SK-N-SH treated with all-trans-retinoic acid at 6 μM for 48 hours (cell line): ENCODE measurements around the gene FAM163A.

ENCODE experiments used
- ATAC-seq: fragments of 200-7000 bp; cut with Tn5 transposase; 3 replicates; pipeline ENCODE4 v1.9.1; 2020; ENCODE audit warnings: mild to moderate bottlenecking, moderate library complexity
- ARNTL ChIP-seq: fragments of 450-650 bp; formaldehyde crosslinking; IDR thresholded peaks from 2 replicates; pipeline ENCODE4 v1.5.0; 2020; ENCODE audit warnings: low read depth, mild to moderate bottlenecking, moderate library complexity, borderline replicate concordance
- BACH2 ChIP-seq: fragments of 250-450 bp; sonication (Bioruptor Pico); IDR thresholded peaks from 2 replicates; pipeline ENCODE4 v1.9.0; 2021; ENCODE audit warnings: mild to moderate bottlenecking, borderline replicate concordance
- CREB5 ChIP-seq: fragments of 250-450 bp; sonication (Bioruptor Pico); IDR thresholded peaks from 2 replicates; pipeline ENCODE4 v1.5.1; 2020; ENCODE audit warnings: low read depth, mild to moderate bottlenecking, moderate library complexity
- CSDC2 ChIP-seq: fragments of 250-450 bp; sonication (Bioruptor Pico); IDR thresholded peaks from 2 replicates; pipeline ENCODE4 v1.5.0; 2020; ENCODE audit warnings: mild to moderate bottlenecking, moderate library complexity
- CSRNP3 ChIP-seq: fragments of 250-450 bp; sonication (Bioruptor Pico); IDR thresholded peaks from 2 replicates; pipeline ENCODE4 v1.5.1; 2021; ENCODE audit warnings: mild to moderate bottlenecking, moderate library complexity
- ESRRG ChIP-seq: fragments of 250-450 bp; sonication (Bioruptor Pico); IDR thresholded peaks from 2 replicates; pipeline ENCODE4 v1.6.1; 2021; ENCODE audit warnings: mild to moderate bottlenecking
- GLIS3 ChIP-seq: fragments of 250-450 bp; sonication (Bioruptor Pico); IDR thresholded peaks from 2 replicates; pipeline ENCODE4 v1.5.0; 2020; ENCODE audit warnings: mild to moderate bottlenecking, moderate library complexity
- ISL1 ChIP-seq: fragments of 250-450 bp; sonication (Bioruptor Pico); IDR thresholded peaks from 2 replicates; pipeline ENCODE4 v2.1.2; 2022; ENCODE audit warnings: mild to moderate bottlenecking, moderate library complexity
- OSR1 ChIP-seq: fragments of 250-450 bp; sonication (Bioruptor Pico); IDR thresholded peaks from 2 replicates; pipeline ENCODE4 v1.8.0; 2022; ENCODE audit warnings: moderate library complexity, mild to moderate bottlenecking, inconsistent platforms
- PPARA ChIP-seq: fragments of 250-450 bp; sonication (Bioruptor Pico); IDR thresholded peaks from 2 replicates; pipeline ENCODE4 v1.5.0; 2020; ENCODE audit warnings: mild to moderate bottlenecking, borderline replicate concordance
- RARB ChIP-seq: fragments of 250-450 bp; sonication (Bioruptor Pico); IDR thresholded peaks from 2 replicates; pipeline ENCODE4 v1.8.0; 2021; ENCODE audit warnings: mild to moderate bottlenecking, moderate library complexity
- SNAI2 ChIP-seq: fragments of 250-450 bp; sonication (Bioruptor Pico); IDR thresholded peaks from 2 replicates; pipeline ENCODE4 v1.5.0; 2020; ENCODE audit warnings: mild to moderate bottlenecking, moderate library complexity
- TCF4 ChIP-seq: fragments of 250-450 bp; sonication (Bioruptor Pico); IDR thresholded peaks from 2 replicates; pipeline ENCODE4 v1.8.0; 2021; ENCODE audit warnings: mild to moderate bottlenecking, moderate library complexity, borderline replicate concordance
- TOX ChIP-seq: fragments of 250-450 bp; sonication (Bioruptor Pico); IDR thresholded peaks from 2 replicates; pipeline ENCODE4 v1.8.0; 2021; ENCODE audit warnings: mild to moderate bottlenecking, moderate library complexity, borderline replicate concordance
- TSHZ2 ChIP-seq: fragments of 250-450 bp; sonication (Bioruptor Pico); IDR thresholded peaks from 2 replicates; pipeline ENCODE4 v1.5.0; 2020; ENCODE audit warnings: mild to moderate bottlenecking, moderate library complexity
- ZC3H10 ChIP-seq: fragments of 250-450 bp; sonication (Bioruptor Pico); IDR thresholded peaks from 2 replicates; pipeline ENCODE4 v1.5.1; 2021; ENCODE audit warnings: mild to moderate bottlenecking, moderate library complexity
- ZFP30 ChIP-seq: fragments of 450-650 bp; formaldehyde crosslinking; IDR thresholded peaks from 2 replicates; pipeline ENCODE4 v1.5.0; 2022; ENCODE audit warnings: mild to moderate bottlenecking, moderate library complexity
- ZNF565 ChIP-seq: fragments of 450-650 bp; formaldehyde crosslinking; conservative IDR thresholded peaks from 2 replicates; pipeline ENCODE4 v1.5.0; 2020; ENCODE audit warnings: low read depth, mild to moderate bottlenecking, moderate library complexity
- ZNF70 ChIP-seq: fragments of 450-650 bp; formaldehyde crosslinking; IDR thresholded peaks from 2 replicates; pipeline ENCODE4 v1.5.0; 2020; ENCODE audit warnings: mild to moderate bottlenecking, moderate library complexity
- ZNF8 ChIP-seq: fragments of 450-650 bp; formaldehyde crosslinking; IDR thresholded peaks from 2 replicates; pipeline ENCODE4 v1.5.0; 2020; ENCODE audit warnings: mild to moderate bottlenecking, moderate library complexity
- TF ChIP-seq, protein P1 (sequence below): fragments of 250-450 bp; sonication (Bioruptor Pico); IDR thresholded peaks from 2 replicates; pipeline ENCODE4 v1.8.0; 2020; ENCODE audit warnings: mild to moderate bottlenecking, moderate library complexity, borderline replicate concordance
- TF ChIP-seq, protein P2 (sequence below): fragments of 250-450 bp; sonication (Bioruptor Pico); IDR thresholded peaks from 2 replicates; pipeline ENCODE4 v1.8.0; 2021; ENCODE audit warnings: low read depth, mild to moderate bottlenecking, moderate library complexity, borderline replicate concordance

FAM163A gene

DNA sequence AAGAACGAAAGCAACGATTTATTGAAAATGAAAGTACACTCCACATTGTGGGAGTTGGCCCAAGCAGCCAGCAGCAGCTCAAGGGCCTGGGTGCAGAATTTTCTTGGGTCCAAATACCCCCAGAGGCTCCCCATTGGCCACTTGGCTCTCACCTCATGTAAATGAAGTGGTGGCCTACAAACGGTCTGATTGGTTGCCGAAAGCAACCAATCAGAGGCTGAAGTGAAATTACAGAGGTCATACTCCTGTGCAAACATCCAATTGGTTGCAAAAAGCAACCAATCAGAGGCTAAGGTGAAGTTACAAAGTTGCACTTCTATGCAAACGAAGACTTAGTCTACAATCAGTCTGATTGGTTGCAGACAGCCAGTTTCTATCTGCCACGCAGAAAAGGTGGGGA, 31.9 kb downstream of the FAM163A start:
- TF ChIP-seq SNAI2 (CRISPR knock-in tag) (no peak), RARB (CRISPR knock-in tag) (no peak)
- TF ChIP-seq, all 23 proteins: peak for 0

GRCh38 chr1:179776831-179777230, 33.7 kb downstream of the FAM163A start:
- ATAC-seq: no peak
- TF ChIP-seq PPARA (CRISPR knock-in tag) (no peak), ISL1 (CRISPR knock-in tag) (no peak), ZNF8 (CRISPR knock-in tag) (no peak), CSDC2 (CRISPR knock-in tag) (no peak), OSR1 (CRISPR knock-in tag) (no peak), TOX (CRISPR knock-in tag) (no peak), CSRNP3 (CRISPR knock-in tag) (no peak), CREB5 (CRISPR knock-in tag) (no peak), TCF4 (CRISPR knock-in tag) (no peak), ZNF70 (no peak), TSHZ2 (CRISPR knock-in tag) (no peak), ZNF565 (no peak), GLIS3 (CRISPR knock-in tag) (no peak), BACH2 (no peak), ARNTL (CRISPR knock-in tag) (no peak), RARB (CRISPR knock-in tag) (no peak), ZC3H10 (no peak), SNAI2 (CRISPR knock-in tag) (no peak)
- TF ChIP-seq, protein P1, sequence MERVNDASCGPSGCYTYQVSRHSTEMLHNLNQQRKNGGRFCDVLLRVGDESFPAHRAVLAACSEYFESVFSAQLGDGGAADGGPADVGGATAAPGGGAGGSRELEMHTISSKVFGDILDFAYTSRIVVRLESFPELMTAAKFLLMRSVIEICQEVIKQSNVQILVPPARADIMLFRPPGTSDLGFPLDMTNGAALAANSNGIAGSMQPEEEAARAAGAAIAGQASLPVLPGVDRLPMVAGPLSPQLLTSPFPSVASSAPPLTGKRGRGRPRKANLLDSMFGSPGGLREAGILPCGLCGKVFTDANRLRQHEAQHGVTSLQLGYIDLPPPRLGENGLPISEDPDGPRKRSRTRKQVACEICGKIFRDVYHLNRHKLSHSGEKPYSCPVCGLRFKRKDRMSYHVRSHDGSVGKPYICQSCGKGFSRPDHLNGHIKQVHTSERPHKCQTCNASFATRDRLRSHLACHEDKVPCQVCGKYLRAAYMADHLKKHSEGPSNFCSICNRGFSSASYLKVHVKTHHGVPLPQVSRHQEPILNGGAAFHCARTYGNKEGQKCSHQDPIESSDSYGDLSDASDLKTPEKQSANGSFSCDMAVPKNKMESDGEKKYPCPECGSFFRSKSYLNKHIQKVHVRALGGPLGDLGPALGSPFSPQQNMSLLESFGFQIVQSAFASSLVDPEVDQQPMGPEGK (CRISPR knock-in tag): no peak

More for the DNA sequence above, 31.9 kb downstream of the FAM163A start:
- no peak for ATAC-seq

DNA sequence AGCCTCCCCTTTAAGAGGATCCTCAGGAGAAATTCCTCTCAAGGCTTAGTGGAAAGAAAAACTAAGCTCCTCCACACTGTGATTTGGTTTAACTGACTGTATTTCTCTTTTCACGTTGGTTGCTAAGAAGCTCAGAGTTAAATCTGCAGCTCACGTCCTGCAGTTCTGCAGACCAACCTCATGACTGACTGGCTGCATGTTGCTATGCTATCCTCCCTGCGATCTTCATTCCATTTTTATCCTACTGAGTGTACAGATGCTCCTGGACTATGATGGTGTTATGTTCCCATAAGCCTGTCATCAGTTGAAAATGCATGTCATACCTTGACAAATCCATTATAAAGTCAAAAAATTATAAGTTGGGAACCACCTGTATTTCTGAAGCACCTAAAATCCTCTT, 34.6 kb downstream of the FAM163A start:
- no peak; the same call in 2 of the 3 replicates for ATAC-seq
- TF ChIP-seq, protein P1 (CRISPR knock-in tag): no peak
- TF ChIP-seq PPARA (CRISPR knock-in tag) (no peak), ESRRG (CRISPR knock-in tag) (no peak), TCF4 (CRISPR knock-in tag) (no peak), ZC3H10 (no peak), SNAI2 (CRISPR knock-in tag) (no peak), CSRNP3 (CRISPR knock-in tag) (no peak), ARNTL (CRISPR knock-in tag) (no peak), CSDC2 (CRISPR knock-in tag) (no peak), ZNF70 (no peak), OSR1 (CRISPR knock-in tag) (no peak), BACH2 (no peak), ZFP30 (CRISPR knock-in tag) (no peak), TOX (CRISPR knock-in tag) (no peak), ISL1 (CRISPR knock-in tag) (no peak)
- TF ChIP-seq, protein P2, sequence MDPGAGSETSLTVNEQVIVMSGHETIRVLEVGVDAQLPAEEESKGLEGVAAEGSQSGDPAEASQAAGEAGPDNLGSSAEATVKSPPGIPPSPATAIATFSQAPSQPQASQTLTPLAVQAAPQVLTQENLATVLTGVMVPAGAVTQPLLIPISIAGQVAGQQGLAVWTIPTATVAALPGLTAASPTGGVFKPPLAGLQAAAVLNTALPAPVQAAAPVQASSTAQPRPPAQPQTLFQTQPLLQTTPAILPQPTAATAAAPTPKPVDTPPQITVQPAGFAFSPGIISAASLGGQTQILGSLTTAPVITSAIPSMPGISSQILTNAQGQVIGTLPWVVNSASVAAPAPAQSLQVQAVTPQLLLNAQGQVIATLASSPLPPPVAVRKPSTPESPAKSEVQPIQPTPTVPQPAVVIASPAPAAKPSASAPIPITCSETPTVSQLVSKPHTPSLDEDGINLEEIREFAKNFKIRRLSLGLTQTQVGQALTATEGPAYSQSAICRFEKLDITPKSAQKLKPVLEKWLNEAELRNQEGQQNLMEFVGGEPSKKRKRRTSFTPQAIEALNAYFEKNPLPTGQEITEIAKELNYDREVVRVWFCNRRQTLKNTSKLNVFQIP (CRISPR knock-in tag): no peak
- TF ChIP-seq, all 23 proteins: peak for 0
